AG09319 (cell line): ENCODE data around the gene MUSK.
"Not testable (repeated sequence)": the region's sequence is repeated elsewhere in the genome, so short reads cannot be mapped to it uniquely, and the experiment has no call there.

Experiments used
- DNase-seq: peaks from one replicate; pipeline ENCODE4 v3.0.0-alpha.2; 2010; ENCODE audit warnings: low read depth; ENCODE audit errors: extremely low read depth
- CTCF ChIP-seq: IDR thresholded peaks from 2 replicates; pipeline ENCODE4 v1.5.1; 2011; ENCODE audit warnings: low read depth, mild to moderate bottlenecking, inconsistent platforms, low read length, moderate library complexity

MUSK gene

GRCh38 chr9:110775724-110776123, 107.1 kb downstream of the MUSK start:
- no peak for DNase-seq
- no peak for TF ChIP-seq CTCF

GRCh38 chr9:110776221-110776620, 107.6 kb downstream of the MUSK start:
- no peak for DNase-seq
- TF ChIP-seq CTCF: no peak

GRCh38 chr9:110777196-110777875, 108.7 kb downstream of the MUSK start:
- no peak for TF ChIP-seq CTCF
- no peak for DNase-seq

GRCh38 chr9:110777876-110778215, 109.3 kb downstream of the MUSK start:
- TF ChIP-seq CTCF: no peak
- no peak for DNase-seq

- TF ChIP-seq CTCF: no peak
- DNase-seq: no peak
These were observed 114.1 kb downstream of the MUSK start for GRCh38 chr9:110782701-110783100.

GRCh38 chr9:110784309-110784708, 115.7 kb downstream of the MUSK start:
- TF ChIP-seq CTCF: no peak
- DNase-seq: no peak

- TF ChIP-seq CTCF: no peak
- no peak for DNase-seq
These were observed 116.6 kb downstream of the MUSK start for GRCh38 chr9:110785166-110785565.

- DNase-seq: not testable (repeated sequence)
These were observed 119.8 kb downstream of the MUSK start for GRCh38 chr9:110788396-110788795.
